G401 (cell line): ENCODE data around the gene RBMS3. TPM values are rescaled to one million over a fixed set of nuclear protein-coding genes. Genes with fewer than 3 reads are reported as not detected.
A peak's percentile ranks its signal among the peaks of the same experiment; 100 is the strongest.

Source experiments
- DNase-seq: peaks from one replicate; pipeline ENCODE4 v3.0.0-alpha.2; 2015; ENCODE audit warnings: low spot score
- in situ Hi-C: cut with HindIII; loops from 2 replicates; pipeline ENCODE4 v1.10.0; 2016; ENCODE audit warnings: low sequenced_read_pairs, mixed read lengths
- total RNA-seq: library from RNA; depleted of rRNA; stranded (reverse); fragments of >200 nt; shearing (Covaris generic); gene quantifications from 2 replicates; pipeline ENCODE4 v1.2.3, GENCODE V29; 2014

RBMS3 gene
- total RNA-seq, 1 experiment from 2014 or later = 0.20 TPM

DNA sequence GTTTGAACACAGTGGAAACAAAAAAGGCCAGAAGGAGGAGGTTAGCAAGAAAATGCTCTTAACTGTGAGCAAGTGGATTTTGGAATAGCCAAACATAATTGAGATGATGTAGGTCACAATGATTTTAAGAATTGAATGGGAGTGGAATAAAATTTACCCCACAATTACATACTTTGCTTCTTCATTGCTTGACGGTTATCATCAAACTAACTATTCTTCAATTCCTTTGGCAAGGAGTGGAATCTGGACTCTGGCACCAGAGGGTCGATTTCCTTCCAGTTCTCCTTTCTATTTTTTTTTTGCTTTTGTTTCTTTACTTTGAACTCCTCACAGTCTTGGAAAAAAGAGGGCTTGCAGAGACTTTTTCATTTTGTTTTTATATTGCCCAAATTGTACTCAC, 691.0 kb downstream of the RBMS3 start:
- no peak for DNase-seq
- in situ Hi-C loops = no loop called here

DNA sequence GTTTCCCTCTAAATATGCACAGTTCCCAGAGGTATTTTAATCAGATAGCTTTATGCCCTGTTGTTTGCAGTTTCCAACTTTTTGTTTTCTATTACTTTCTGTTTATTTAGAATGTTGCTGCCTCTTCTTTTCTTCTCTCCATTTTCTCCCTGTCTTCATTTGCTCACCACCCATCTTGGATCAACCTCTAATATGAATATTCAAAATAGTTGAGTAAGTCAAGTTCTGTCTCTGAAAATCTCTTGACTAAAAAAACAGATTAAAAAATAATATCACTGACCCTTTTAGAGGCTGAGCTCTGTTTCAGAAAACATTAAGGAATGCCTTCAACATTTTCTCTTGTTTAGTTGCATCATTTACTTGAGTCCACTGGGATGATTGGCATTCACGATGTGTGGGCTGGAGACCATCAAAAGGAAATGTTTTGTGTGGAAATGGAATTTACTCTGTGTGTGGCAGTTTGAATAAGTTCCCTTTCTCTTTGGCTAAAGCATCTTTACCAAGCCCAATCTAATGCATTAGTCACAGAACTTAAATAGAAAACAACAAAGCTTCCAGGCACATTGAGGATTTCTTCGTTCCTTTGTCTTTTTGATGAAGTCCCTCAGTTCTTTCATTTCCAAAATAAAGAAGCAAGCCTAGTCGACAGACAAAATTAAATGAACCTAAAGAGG, 691.6 kb downstream of the RBMS3 start:
- peak; percentile 3 for DNase-seq

DNA sequence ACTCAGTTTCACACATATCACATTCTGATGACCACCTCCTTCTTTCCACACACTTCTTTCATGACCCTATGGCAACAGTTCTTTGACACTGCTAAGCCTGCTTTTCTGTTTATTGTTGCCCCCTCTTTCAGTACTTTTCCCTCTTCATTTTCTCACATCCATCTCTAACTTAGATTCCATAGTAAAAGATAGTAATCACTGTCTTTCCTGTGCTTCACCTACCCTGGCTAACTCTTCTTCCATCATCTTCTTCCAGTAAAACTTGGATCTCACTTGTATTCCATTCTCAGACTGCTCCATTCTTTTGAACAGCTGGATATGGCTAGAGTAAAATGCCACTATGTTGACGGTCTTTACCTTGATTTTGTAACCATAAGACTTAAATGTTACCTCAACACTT, 692.9 kb downstream of the RBMS3 start:
- in situ Hi-C loops = no loop called here
- no peak for DNase-seq

More for the DNA sequence above, 691.6 kb downstream of the RBMS3 start:
- in situ Hi-C loops = no loop called here

DNA sequence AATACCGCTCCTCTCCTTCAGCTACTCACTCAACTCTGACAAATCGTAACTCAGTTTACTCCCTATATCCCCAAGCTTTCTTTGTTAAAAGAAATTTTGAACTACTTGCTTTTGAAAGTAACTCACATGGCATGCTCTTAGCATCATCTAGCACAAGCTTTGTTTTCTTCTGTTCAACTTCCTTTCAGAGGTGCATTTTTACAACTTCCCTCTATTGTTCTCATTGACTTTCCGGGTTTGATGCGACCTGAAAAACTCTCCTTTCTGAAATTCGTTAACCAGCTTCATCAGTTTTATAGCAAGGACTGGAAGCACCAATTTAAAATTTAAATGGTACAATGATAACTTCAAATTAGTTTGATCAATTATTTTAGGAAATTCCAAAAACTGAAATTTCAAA, 696.0 kb downstream of the RBMS3 start:
- in situ Hi-C loops = no loop called here
- no peak for DNase-seq

DNA sequence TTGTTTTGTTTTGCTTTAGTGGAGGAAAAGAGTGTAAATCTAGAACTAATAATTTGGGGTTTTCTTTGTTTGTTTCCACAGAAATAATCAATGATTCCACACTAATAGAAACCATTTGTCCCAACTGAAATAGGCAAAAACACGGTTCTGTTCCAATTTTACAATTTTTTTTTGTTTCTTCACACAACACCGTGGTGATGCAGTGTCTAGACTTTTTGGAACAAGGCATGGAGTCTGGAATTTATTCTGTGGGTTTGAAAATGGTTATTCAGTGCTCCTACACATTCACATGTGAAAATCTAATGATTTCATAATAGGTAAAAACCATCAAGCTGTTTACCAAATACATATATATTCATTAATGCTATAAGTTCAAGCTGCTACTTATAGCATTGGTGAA, 696.5 kb downstream of the RBMS3 start:
- in situ Hi-C loops = no loop called here
- no peak for DNase-seq

DNA sequence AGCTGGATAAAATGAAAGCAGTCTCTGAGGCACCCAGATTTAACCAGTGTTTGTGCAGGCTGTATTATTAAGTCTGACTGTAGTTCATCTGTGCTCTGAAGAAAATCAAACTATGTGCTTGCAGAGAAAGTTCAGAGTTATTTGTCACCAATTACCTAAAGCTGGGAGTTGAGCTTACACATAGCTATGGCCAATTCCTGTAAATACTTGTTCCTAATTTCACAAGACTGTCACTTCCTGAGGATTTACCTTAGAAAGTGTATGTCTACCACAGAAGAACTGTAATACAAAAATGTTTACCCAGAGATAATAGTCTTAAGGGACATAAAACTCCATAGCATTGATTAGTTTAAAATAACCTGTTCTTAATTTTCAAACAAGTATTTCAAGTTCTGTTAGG, 697.2 kb downstream of the RBMS3 start:
- in situ Hi-C loops = no loop called here
- no peak for DNase-seq

DNA sequence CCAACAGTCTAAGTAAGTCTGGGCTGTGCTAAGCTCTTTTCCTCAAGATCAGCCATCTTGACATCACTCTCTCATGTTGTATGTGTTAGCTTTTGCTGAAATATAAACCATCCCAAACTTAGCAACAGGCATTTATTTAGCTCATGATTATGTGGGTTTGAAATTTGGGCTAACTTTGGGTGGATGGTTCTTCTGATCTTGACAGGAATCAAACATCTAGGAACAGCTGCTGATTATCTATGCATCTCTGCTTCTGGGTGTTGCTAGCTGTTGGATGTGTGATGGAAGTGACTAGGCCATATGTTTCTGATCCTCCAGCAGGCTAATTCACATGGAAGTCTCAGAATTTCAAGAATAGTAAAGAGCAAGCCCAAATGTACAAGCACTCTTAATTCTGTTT, 710.3 kb downstream of the RBMS3 start:
- no peak for DNase-seq
- in situ Hi-C loops = no loop called here

DNA sequence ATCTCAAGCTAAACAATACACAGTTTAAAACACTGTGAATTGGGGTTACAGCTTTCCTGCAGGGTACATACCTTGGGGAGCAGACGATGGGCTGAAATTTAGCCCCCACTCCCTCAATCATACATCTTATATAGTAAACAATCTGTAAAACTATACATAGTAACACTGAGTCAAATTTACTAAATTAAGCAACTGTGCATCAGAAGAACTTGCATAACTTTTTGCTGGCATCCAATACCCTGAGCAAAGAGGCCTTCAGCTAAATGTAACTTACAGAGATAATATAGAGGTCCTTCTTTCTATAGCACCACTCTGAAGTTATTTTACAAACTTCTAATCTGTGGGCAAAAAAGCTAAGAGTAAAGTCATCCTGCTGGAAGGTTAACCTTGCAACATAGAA, 721.9 kb downstream of the RBMS3 start:
- no peak for DNase-seq
- in situ Hi-C loops = no loop called here

DNA sequence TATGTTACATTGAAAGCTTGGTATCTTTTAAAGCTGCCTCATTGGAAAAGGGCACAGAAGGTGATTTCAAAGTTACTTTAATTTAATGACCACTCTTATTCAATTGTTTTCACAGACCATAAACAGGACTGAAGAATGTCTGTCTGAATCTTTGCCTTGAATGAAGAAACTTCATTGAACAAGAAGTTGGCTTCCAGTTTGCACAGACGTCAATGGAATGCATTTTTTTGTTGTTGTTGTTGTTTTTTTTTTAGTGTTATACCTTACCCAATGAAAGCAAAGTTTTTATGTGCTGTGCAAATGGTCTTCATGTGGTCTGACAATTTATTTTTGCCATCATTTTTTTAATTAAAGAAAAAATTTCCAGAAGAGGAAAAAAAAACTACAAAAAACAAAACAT, 722.9 kb downstream of the RBMS3 start:
- in situ Hi-C loops = no loop called here
- no peak for DNase-seq

DNA sequence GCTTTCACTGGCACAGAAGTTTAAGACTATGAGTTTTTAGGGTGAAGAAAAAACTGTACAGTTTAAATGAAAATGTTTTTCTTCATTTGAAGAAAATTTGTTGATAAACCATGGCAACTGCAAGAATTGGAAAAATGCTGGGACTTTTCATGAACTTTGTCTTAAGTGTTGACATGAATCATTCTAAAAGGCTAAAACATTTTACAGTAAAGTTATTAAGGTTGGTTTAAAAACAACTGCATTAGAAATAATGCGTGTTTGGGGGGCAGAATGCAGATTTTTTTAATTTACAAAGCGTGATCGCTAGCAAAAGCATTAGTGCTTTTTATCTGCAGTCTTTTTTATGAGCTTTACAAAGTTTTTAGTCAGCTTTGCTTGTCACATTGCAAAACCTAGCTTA, 723.6 kb downstream of the RBMS3 start:
- in situ Hi-C loops = no loop called here
- no peak for DNase-seq

DNA sequence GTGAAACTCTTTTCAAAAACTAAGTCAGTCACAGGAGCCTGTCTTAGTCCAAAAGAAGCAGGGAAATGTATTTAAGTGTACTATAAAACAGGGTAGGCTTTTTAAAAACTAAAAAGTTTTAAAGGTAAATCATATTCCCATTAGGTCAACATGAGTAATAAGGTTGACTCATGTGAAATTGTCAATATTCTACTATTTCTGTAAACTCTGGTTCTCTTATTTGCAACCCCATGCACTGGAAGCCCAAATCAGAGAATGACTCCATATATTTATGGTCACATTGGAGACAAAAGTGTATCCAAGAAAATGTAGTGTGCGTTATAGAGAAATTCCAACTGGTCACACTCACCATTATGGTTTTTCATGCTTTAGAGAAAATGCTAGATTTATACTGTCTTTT, 725.2 kb downstream of the RBMS3 start:
- in situ Hi-C loops = no loop called here
- DNase-seq = no peak

DNA sequence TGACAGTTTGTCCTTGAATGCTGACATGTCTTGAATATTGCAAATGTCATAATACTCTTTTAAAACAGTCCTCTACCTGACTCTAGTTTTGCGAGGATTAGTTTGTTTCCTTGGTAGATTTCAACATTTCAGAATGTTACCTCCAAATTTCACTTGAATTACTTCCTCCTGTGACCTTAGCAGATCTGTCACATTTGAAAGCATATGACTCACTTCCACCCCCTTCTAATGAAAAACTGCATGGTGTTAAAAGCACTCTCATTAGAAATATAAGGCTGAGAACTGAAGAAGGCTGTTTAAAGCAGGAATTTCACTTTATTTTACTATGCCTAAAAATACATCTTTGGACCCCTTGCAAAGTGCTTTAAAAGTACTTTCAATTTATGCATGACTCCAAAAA, 726.8 kb downstream of the RBMS3 start:
- in situ Hi-C loops = no loop called here
- DNase-seq = no peak

DNA sequence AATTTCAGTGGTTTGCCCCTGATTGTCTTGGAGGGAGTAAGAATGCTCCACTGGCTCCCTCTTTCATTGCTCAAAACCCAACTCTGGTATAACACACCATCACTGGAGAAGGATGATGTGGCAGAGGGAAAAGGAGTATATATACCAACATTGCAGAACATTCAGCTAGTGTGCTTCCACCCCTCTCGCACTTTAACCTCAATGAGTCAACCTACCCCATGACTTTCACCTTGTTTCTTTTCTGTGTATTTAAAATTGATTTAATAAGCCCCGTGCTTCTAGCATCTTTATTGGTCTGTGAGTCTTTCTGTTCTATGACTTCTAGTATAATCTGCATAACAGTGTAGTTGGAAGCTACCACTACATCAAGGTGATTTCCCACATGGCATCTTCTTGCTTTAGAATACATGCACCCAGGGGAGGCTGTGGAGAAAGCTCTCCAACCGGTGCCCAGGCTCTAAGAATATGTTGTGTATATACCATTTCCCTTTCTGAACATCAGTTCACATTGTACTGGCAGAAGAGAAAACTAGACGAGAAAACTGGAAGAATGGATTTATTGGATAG, 730.4 kb downstream of the RBMS3 start:
- in situ Hi-C loops = no loop called here
- DNase-seq = no peak

DNA sequence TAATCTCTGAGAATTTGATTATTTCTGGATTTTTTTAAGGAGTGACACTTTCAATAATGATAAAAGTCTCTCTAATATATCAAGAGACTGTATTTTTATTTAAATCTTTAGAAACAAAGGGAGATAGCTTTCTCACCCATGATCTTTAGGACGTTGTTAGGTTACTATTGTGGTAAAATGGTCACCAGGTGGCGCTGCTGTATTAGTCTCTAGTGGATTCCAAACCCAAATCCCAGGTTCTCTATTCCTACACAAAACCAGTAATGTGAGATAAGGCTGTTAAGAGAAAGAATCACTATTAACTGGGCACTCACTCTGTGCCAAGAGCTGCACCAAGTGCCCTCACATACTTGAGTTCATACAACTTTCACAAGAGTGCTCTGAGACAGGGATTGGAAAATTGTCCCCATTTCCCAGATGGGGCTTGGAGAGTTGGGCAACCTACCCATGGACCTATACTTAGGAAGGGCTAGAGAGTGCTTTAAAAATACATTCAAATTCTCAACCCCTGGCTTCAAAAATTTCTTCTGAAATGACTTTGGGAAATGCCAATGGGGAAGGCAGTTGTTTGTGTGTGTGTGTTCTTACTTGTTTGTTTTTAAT, 732.2 kb downstream of the RBMS3 start:
- in situ Hi-C loops = no loop called here

DNA sequence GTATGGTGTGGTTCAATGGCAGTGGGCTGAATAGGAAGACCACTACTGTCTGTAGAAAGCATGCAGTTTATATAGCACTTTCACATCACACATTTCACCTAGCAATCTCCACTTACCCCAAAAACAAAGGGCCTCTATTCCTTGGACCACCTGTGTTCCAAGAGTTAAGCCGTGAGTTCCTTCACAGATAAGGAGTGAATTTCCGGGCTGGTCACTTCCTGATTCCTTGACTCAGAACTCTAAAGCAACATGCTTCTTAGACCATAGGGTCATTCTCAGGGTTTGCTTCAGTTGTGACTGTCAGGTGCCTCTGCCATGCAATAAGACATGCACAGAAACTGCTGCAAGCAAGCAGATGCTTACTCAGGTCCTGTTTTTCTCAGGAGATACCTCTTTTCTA, 737.0 kb downstream of the RBMS3 start:
- DNase-seq = no peak
- in situ Hi-C loops = no loop called here

More for the DNA sequence above, 732.2 kb downstream of the RBMS3 start:
- DNase-seq = peak; percentile 34

DNA sequence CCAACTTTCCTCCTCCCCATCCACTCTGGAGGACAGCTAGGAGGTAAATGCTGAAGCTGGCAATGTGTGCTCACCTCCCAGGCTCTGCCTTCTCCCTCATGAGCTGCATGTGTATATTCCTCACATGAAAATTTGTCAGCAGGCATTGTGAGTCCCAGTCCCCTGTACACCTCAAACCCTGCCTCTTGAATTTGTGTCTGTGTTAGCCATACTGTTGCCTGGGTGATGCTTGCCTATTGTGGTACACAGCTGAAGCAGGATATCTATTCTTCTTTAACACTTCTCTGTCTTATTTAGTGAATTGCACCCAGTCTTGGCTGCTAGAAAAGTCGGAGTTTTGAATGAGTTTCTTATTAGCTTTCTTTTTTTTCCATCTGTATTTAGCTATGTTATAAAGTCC, 739.5 kb downstream of the RBMS3 start:
- no peak for DNase-seq
- in situ Hi-C loops = no loop called here

DNA sequence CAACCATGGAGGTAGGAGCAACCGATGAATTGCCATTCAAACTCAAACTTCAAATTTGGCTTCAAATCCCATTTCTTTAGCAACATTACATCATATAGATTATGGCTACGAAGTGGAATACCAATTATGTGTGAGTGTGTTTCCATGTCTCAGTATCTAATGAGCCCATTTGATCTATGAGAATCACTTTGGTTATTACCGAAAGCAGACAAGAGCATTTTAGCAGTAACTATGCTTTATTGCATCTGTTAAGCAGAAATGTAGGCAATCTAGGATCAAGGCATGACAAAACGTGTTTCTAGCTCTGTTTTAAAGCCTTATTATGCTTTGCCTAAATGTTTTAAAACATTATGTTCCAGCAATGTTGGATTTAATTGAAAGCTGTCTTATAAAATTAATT, 743.6 kb downstream of the RBMS3 start:
- no peak for DNase-seq
- in situ Hi-C loops = no loop called here

DNA sequence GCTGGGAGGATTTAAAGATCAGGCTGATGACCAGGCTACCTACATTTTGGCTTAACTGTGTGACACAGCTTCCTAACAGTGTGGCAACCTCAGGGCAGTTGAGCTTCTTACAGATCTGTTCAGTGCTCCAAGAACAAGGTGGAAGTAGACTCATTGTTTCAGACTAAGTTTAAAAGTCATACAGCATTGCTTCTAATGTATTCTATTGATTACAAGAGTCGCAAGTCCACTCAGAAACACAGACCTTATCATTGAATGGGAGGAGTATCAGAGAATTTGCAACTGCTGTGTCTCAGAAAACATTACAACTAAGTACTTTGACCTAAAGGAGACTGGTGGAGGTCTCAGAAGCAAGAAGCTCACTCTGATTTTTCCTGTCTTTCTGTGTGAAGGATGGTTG, 746.0 kb downstream of the RBMS3 start:
- DNase-seq = no peak
- in situ Hi-C loops = no loop called here

DNA sequence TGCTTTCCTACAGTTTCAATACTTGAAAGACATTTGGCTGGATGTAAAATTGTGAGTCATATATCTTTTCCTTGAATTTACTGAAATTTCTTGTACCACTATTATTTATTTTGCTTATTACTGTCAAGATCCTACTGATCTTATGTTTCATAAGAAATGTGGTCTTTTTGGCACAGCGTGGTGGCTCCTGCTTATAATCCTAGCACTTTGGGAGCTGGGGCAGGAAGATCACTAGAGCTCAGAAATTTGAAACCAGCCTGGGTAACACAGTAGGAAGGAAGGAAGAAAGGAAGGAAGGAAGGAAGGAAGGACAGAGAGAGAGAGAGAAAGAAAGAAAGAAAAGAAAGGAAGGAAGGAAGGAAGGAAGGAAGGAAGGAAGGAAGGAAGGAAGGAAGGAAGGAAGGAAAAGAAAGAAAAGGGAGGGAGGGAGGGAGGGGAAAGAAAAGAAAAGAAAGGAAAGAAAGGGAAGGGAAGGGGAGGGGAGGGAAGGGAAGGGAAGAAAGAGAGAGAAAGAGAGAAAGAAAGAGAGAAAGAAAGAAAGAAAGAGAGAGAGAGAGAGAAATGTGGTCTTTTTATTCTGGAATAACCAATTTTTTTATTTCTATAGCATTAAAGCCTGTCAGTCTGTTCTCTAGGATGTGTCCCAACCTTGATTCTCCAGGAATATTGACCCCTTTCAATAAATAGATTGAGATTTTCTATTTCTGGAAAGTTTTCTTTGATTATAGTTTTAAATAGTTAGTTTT, 753.5 kb downstream of the RBMS3 start:
- DNase-seq = no peak
- in situ Hi-C loops = no loop called here

DNA sequence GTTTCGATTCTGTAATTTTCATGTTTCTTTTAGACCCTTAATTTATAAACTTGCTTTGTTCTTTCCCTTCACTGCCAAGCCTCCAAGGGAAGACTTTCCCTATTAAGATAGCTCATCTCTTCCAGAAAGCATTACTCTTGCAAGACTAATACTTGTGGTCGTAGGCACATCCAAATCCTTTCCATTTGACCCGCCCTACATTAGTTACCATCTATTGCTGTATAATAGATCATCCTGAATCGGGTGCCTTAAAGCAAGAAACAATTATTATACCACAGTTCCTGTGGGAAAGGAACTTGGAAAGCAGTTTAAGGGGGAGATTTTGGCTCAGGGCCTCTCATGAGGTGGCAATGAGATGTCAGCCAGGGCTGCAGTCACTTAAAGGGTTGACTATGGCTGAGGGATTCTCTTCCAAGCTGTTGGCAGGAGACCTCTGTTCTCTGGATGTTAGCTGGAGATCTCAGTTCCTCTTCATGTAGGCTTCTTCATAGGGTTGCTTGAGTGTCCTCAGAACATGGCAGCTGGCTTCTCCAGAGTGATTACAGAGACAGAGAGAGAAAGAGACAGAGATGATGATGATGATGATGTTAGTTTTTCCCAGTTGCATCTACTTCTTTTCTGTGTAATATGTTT, 755.2 kb downstream of the RBMS3 start:
- no peak for DNase-seq
- in situ Hi-C loops = no loop called here
